OCI-LY7 (cell line): ENCODE results near the gene ZNF814. TPM values are rescaled to one million over a fixed set of nuclear protein-coding genes. Genes with fewer than 3 reads are reported as not detected.
A peak's percentile ranks its signal among the peaks of the same experiment; 100 is the strongest.
"Not testable (repeated sequence)": the region's sequence is repeated elsewhere in the genome, so short reads cannot be mapped to it uniquely, and the experiment has no call there.

Source experiments
- BruUV-seq: library from RNA; stranded (reverse); fragments of 400-500 nt; replicated peaks from 2 replicates; lab custom pipeline; 2021; lab: Mats Ljungman, UMichigan
- CTCF ChIA-PET: fragments of 300-600 bp; sonication (Branson Sonifier 250); formaldehyde crosslinking; loops from one replicate; lab custom pipeline; 2022; ENCODE audit warnings: antibody characterized with exemption; ENCODE audit not compliant: unreplicated experiment; lab: Charles Lee
- POLR2A ChIA-PET: fragments of 300-600 bp; sonication (Branson Sonifier 250); formaldehyde crosslinking; loops from one replicate; lab custom pipeline; 2022; ENCODE audit warnings: antibody characterized with exemption; lab: Charles Lee
- DNase-seq: peaks from one replicate; pipeline ENCODE4 v3.0.0-alpha.2; 2015; ENCODE audit warnings: low spot score
- H2AFZ ChIP-seq: fragments of 200-600 bp; sonication (generic), shearing (Covaris generic); 2 replicates; pipeline ENCODE4 v1.6.1; 2014; ENCODE audit warnings: mild to moderate bottlenecking, antibody characterized with exemption, low read length, moderate library complexity
- H3K27ac ChIP-seq: fragments of 200-600 bp; sonication (generic); 2 replicates; pipeline ENCODE4 v1.5.1; 2014; ENCODE audit warnings: mixed run types, low read depth, mild to moderate bottlenecking, moderate library complexity, low read length, inconsistent platforms; ENCODE audit not compliant: poor library complexity, severe bottlenecking
- H3K36me3 ChIP-seq: fragments of 200-600 bp; sonication (generic); 2 replicates; pipeline ENCODE4 v1.6.1; 2014; ENCODE audit warnings: mild to moderate bottlenecking, antibody characterized with exemption, low read length, moderate library complexity, mixed read lengths; ENCODE audit not compliant: insufficient read depth
- H3K4me1 ChIP-seq: fragments of 200-600 bp; sonication (generic); 2 replicates; pipeline ENCODE4 v1.5.1; 2014; ENCODE audit warnings: mild to moderate bottlenecking, low read length; ENCODE audit not compliant: insufficient read depth, poor library complexity, severe bottlenecking
- H3K4me2 ChIP-seq: fragments of 200-600 bp; sonication (generic); 2 replicates; pipeline ENCODE4 v1.6.1; 2014; ENCODE audit warnings: mild to moderate bottlenecking, low read length
- H3K4me3 ChIP-seq: fragments of 200-600 bp; sonication (generic); 2 replicates; pipeline ENCODE4 v1.5.1; 2014; ENCODE audit warnings: mild to moderate bottlenecking, low read depth, low read length; ENCODE audit not compliant: poor library complexity, severe bottlenecking
- H3K79me2 ChIP-seq: fragments of 200-600 bp; sonication (generic); 2 replicates; pipeline ENCODE4 v1.6.1; 2016; ENCODE audit warnings: low read depth, mild to moderate bottlenecking, low read length, moderate library complexity, mixed read lengths; ENCODE audit not compliant: insufficient read depth
- H3K9me2 ChIP-seq: fragments of 200-600 bp; sonication (generic); 2 replicates; pipeline ENCODE4 v1.6.1; 2016; ENCODE audit warnings: mild to moderate bottlenecking, low read length, mixed read lengths; ENCODE audit not compliant: insufficient read depth
- H3K9me3 ChIP-seq: fragments of 200-600 bp; sonication (generic); 2 replicates; pipeline ENCODE4 v1.6.1; 2014; ENCODE audit warnings: mild to moderate bottlenecking, mixed run types, low read length, mixed read lengths
- H4K20me1 ChIP-seq: fragments of 200-600 bp; sonication (generic); 2 replicates; pipeline ENCODE4 v1.6.1; 2014; ENCODE audit warnings: mild to moderate bottlenecking, antibody characterized with exemption, low read length, moderate library complexity, mixed read lengths; ENCODE audit not compliant: insufficient read depth
- EZH2phosphoT487 ChIP-seq: fragments of 200-600 bp; sonication (generic); IDR thresholded peaks from 2 replicates; pipeline ENCODE4 v1.6.1; 2018; ENCODE audit warnings: low read depth, borderline replicate concordance, mild to moderate bottlenecking, mixed run types, antibody characterized with exemption, low read length, moderate library complexity, mixed read lengths
- intact Hi-C: fragments of 100-400 bp; cut with micrococcal nuclease; formaldehyde crosslinking; loops from one replicate; pipeline ENCODE4 v1.10.0; 2022; ENCODE audit not compliant: unreplicated experiment
- total RNA-seq, 2 experiments: library from RNA; depleted of rRNA in 1 of 2; stranded (reverse); fragments of >200 nt in 1 of 2; shearing (Covaris generic) in 1 of 2; gene quantifications; 2 replicates each; pipeline ENCODE4 v1.2.3, GENCODE V29; 2014 to 2022
- TF ChIP-seq, protein P1 (sequence below): fragments of 200-600 bp; sonication (generic); conservative IDR thresholded peaks from 2 replicates; pipeline ENCODE4 v1.5.1; 2014; ENCODE audit warnings: mild to moderate bottlenecking, antibody characterized with exemption, low read length, moderate library complexity, mixed read lengths

The ZNF814 gene
- total RNA-seq, 2 experiments from 2014 or later: 30.4 to 50.1 TPM

DNA sequence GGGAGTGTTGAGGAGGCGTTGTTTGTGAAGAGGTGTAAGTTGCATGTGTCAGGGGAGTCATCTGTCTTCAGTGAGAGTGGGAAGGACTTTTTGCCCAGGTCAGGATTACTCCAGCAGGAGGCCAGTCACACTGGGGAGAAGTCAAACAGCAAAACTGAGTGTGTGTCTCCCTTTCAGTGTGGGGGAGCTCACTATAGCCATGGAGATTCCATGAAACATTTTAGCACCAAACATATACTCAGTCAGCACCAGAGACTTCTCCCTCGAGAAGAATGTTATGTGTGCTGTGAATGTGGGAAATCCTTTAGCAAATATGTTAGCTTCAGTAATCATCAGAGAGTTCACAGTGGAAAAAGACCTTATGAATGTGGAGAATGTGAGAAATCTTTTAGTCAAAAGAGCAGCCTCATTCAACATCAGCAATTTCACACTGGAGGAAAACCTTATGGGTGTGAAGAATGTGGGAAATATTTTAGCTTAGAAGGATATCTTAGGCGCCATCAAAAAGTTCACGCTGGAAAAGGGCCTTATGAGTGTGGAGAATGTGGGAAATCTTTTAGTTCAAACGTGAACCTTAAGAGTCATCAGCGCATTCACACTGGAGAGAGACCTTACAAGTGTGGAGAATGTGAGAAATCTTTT lies 47.6 kb downstream of the ZNF814 start:
- Histone ChIP-seq H3K4me2 (no peak overlapping the region), H3K9me2 (no peaks in the 10 kb centered on the region), H3K4me3 (no peak overlapping the region), H3K4me1 (no peaks in the 10 kb centered on the region), H2AFZ (no peak overlapping the region), H4K20me1 (no peaks in the 10 kb centered on the region), H3K79me2 (peaks cover 34% of the 10 kb centered on the region; the same call in 1 of the 2 replicates), H3K36me3 (peaks cover 88% of the 10 kb centered on the region), H3K27ac (no peak overlapping the region), H3K9me3 (no peaks in the 10 kb centered on the region)
- TSS peak; percentile 26 for BruUV-seq
- DNase-seq: no peak
- ChIA-PET CTCF (no interaction called here), POLR2A (no interaction called here)
- TF ChIP-seq, protein P1, sequence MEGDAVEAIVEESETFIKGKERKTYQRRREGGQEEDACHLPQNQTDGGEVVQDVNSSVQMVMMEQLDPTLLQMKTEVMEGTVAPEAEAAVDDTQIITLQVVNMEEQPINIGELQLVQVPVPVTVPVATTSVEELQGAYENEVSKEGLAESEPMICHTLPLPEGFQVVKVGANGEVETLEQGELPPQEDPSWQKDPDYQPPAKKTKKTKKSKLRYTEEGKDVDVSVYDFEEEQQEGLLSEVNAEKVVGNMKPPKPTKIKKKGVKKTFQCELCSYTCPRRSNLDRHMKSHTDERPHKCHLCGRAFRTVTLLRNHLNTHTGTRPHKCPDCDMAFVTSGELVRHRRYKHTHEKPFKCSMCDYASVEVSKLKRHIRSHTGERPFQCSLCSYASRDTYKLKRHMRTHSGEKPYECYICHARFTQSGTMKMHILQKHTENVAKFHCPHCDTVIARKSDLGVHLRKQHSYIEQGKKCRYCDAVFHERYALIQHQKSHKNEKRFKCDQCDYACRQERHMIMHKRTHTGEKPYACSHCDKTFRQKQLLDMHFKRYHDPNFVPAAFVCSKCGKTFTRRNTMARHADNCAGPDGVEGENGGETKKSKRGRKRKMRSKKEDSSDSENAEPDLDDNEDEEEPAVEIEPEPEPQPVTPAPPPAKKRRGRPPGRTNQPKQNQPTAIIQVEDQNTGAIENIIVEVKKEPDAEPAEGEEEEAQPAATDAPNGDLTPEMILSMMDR: no peak
- TF ChIP-seq EZH2phosphoT487: no peak
- intact Hi-C loops: no loop called here

DNA sequence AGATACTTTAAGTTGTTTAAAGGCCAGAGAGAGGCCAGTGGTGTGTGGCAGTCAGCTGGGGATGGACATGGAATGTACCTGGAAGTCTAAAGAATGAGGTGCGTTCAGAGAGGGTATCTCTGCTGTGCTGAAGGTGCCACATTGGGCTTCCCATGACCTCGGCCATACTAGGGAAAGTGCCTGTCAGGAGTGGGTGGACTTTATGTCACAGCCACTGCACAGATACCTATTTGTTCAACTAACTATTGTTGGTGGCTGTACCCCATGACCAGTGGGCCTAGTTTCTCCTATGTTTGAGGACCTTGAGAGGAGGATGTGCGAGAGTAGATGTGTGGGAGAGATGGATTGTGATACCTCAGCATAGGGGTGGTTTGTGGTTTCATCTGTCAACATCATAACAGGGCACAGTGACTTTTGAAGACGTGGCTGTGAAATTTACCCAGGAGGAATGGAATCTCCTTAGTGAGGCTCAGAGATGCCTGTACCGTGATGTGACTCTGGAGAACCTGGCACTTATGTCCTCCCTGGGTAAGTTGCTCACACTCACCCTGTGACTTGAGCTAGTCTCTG lies 50.1 kb downstream of the ZNF814 start:
- H3K4me3 ChIP-seq, H3K9me3 ChIP-seq, H3K4me1 ChIP-seq, H3K4me2 ChIP-seq, DNase-seq, intact Hi-C loops, POLR2A ChIA-PET, H4K20me1 ChIP-seq, H3K9me2 ChIP-seq, H2AFZ ChIP-seq, CTCF ChIA-PET, BruUV-seq, H3K27ac ChIP-seq: not testable (repeated sequence)
- Histone ChIP-seq H3K79me2 (peaks cover 26% of the 10 kb centered on the region; the same call in 1 of the 2 replicates), H3K36me3 (peaks cover 64% of the 10 kb centered on the region)

DNA sequence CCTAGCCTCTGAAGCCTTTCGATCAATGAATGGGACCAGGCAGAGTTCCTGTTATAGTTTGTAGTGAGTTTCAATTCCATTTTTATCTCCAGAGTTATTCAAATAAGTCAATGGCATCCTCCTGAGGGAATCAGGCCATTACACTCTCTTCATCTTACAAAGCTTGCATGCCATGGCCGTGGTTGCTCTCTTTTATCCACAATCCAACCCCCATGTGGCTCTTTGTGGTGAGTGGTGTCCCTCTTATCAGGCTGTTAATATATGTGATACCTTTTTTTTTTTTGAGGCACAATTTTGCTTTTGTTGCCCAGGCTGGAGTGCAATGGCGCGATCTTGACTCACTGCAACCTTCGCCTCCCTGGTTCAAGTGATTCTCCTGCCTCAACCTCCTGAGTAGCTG lies 51.8 kb downstream of the ZNF814 start:
- H2AFZ ChIP-seq, H3K4me1 ChIP-seq, H3K27ac ChIP-seq, DNase-seq, H3K4me2 ChIP-seq, intact Hi-C loops, BruUV-seq, H3K4me3 ChIP-seq, H4K20me1 ChIP-seq, CTCF ChIA-PET, H3K9me3 ChIP-seq, H3K9me2 ChIP-seq: not testable (repeated sequence)
- peaks cover 47% of the 10 kb centered on the region for H3K36me3 ChIP-seq
- POLR2A ChIA-PET: interaction anchor here (0.7 kb wide), 1 partner anchor 960 kb away, joined by 6 read pairs; no protein-coding TSS in a partner anchor
- peaks cover 26% of the 10 kb centered on the region for H3K79me2 ChIP-seq
